Kidney (tissue), 14 donors: ENCODE data around the gene CLASP1. TPM values are rescaled to one million over a fixed set of nuclear protein-coding genes. Genes with fewer than 3 reads are reported as not detected.
A peak's percentile ranks its signal among the peaks of the same experiment; 100 is the strongest.
"Not testable (repeated sequence)": the region's sequence is repeated elsewhere in the genome, so short reads cannot be mapped to it uniquely, and the experiment has no call there.

Source experiments
- DNase-seq, 5 donors: peaks; one replicate each; pipeline ENCODE4 v3.0.0-alpha.2; 2013 to 2020
- FAIRE-seq: peaks from 2 replicates; lab custom pipeline; 2012; peaks lifted over from hg19 to GRCh38; lab: Jason Lieb, UNC
- H3K27ac ChIP-seq, 2 donors: one replicate each; pipeline ENCODE4 v1.7.0; 2013; ENCODE audit warnings: low read depth in 2 of 2, low read length in 2 of 2, inconsistent platforms in 1 of 2
- H3K27me3 ChIP-seq: one replicate; pipeline ENCODE4 v1.7.1; 2013; ENCODE audit warnings: low read length, inconsistent platforms; ENCODE audit not compliant: control insufficient read depth, insufficient read depth
- H3K36me3 ChIP-seq, 3 donors: one replicate each; pipeline versions ENCODE4 v1.7.0 to v1.7.1; 2013; ENCODE audit warnings: low read length in 3 of 3, control low read depth in 1 of 3, inconsistent platforms in 1 of 3; ENCODE audit not compliant: insufficient read depth in 3 of 3, control insufficient read depth in 2 of 3
- H3K4me1 ChIP-seq, 3 donors: one replicate each; pipeline versions ENCODE4 v1.7.0 to v1.7.1; 2013; ENCODE audit warnings: low read length in 3 of 3, inconsistent platforms in 1 of 3, low read depth in 1 of 3; ENCODE audit not compliant: control insufficient read depth in 2 of 3, insufficient read depth in 2 of 3
- H3K4me3 ChIP-seq, 3 donors: one replicate each; pipeline versions ENCODE4 v1.7.0 to v1.8.1; 2013; ENCODE audit warnings: low read length in 3 of 3, control low read depth in 1 of 3, inconsistent platforms in 1 of 3
- H3K9ac ChIP-seq, 3 donors: one replicate each; pipeline versions ENCODE4 v1.7.0 to v1.7.1; 2013; ENCODE audit warnings: low read length in 3 of 3, control low read depth in 1 of 3, inconsistent platforms in 1 of 3
- H3K9me3 ChIP-seq, 3 donors: one replicate each; pipeline versions ENCODE4 v1.7.0 to v1.7.1; 2013; ENCODE audit warnings: low read length in 3 of 3, control low read depth in 1 of 3, inconsistent platforms in 1 of 3; ENCODE audit not compliant: control insufficient read depth in 2 of 3, insufficient read depth in 1 of 3
- CTCF ChIP-seq: IDR thresholded peaks from 3 replicates; pipeline ENCODE4 v1.5.1; 2012; ENCODE audit warnings: mild to moderate bottlenecking, moderate library complexity, borderline replicate concordance; ENCODE audit not compliant: insufficient read depth; ENCODE audit errors: extremely low read depth
- intact Hi-C: fragments of 100-400 bp; cut with DNase I; formaldehyde crosslinking; loops from one replicate; pipeline ENCODE4 v1.11.1; 2022
- polyA plus RNA-seq: library from polyadenylated mRNA; stranded (reverse); fragments of 350-450 nt; fragmentation: Illumina TruSeq; extraction: RNeasy Lipid Tissue Mini Kit (QIAGEN cat#74804); gene quantifications from one replicate; pipeline ENCODE4 v1.2.3, GENCODE V29; 2014; ENCODE audit warnings: low read depth, low replicate concordance; ENCODE audit not compliant: insufficient read depth
- total RNA-seq: library from RNA; stranded (reverse); fragmentation: NEBNext Ultra II Directional; extraction: Animal tissue kit (Norgen Biotek cat#: 25700); gene quantifications from one replicate; pipeline ENCODE4 v1.2.1, GENCODE V29; 2021
- donor health status: control.
- donor health status: control.
- donor health status: control.
- donor health status: control.
- donor health status: control.
- donor health status: DM: yes; HTN: yes; CAD: no.
- donor health status: Normal renal cell carcinoma (clear cell type).

Gene CLASP1
- total and polyA plus RNA-seq, 2 donors from 2014 or later = 6.8 to 71.5 TPM

GRCh38 chr2:121659933-121660332, 10.7 kb upstream of the CLASP1 start:
- Histone ChIP-seq H3K27me3 (no peaks in the 10 kb centered on the region), H3K9me3 (no peaks in the 10 kb centered on the region), H3K9ac (no peak overlapping the region), H3K36me3 (no peaks in the 10 kb centered on the region), H3K4me1 (no peaks in the 10 kb centered on the region), H3K4me3 (no peak overlapping the region), H3K27ac (no peak overlapping the region)
- no peak for TF ChIP-seq CTCF
- DNase-seq = no peak
- intact Hi-C loops = no loop called here
- FAIRE-seq = no peak

GRCh38 chr2:121658393-121658792, 9.1 kb upstream of the CLASP1 start:
- H3K9me3 ChIP-seq, DNase-seq: not testable (repeated sequence)

DNA sequence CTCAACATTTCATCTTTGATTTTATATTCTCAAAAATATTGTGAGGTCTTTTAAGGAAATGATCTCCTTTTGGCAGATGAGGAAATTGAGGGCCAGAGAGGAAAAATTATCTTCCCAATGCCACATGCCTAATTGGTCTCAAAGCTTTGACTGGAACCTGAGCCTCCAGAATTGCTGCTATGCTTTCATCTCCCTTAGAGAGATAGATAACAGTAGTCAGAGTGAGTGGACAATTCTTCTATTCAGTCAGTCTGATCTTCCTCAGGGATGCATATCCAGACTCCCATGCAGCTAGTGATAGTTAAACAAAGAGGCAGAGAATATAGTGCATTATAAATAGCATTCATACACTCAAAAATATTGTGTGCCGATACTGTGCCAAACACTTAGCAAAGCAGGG, 3.8 kb upstream of the CLASP1 start:
- H3K9me3 ChIP-seq = no peaks in the 10 kb centered on the region
- DNase-seq (no peak), FAIRE-seq (no peak)
- no peak overlapping the region for H3K27ac ChIP-seq
- no peak overlapping the region for H3K4me3 ChIP-seq
- no peaks in the 10 kb centered on the region for H3K27me3 ChIP-seq
- H3K4me1 ChIP-seq = peaks cover 2 to 5% (median 4%) of the 10 kb centered on the region in 3 donors
- H3K36me3 ChIP-seq = no peaks in the 10 kb centered on the region
- no peak overlapping the region for H3K9ac ChIP-seq
- no peak for TF ChIP-seq CTCF
- intact Hi-C loops = no loop called here

More at GRCh38 chr2:121658393-121658792, 9.1 kb upstream of the CLASP1 start:
- H3K27me3 ChIP-seq, H3K4me3 ChIP-seq, H3K4me1 ChIP-seq, intact Hi-C loops, H3K36me3 ChIP-seq, FAIRE-seq, H3K9ac ChIP-seq, H3K27ac ChIP-seq: not testable (repeated sequence)

- H3K27ac ChIP-seq = peak overlapping the region; percentile 94 to 98
- H3K4me1 ChIP-seq = peaks cover 3 to 13% (median 7%) of the 10 kb centered on the region in 3 donors
- H3K9ac ChIP-seq = peak overlapping the region; percentile 55 to 99 (median 91)
- intact Hi-C loops = no loop called here
- no peak for TF ChIP-seq CTCF
- peak overlapping the region; percentile 71 to 98 (median 85) for H3K4me3 ChIP-seq
- H3K27me3 ChIP-seq = no peaks in the 10 kb centered on the region
- FAIRE-seq (no peak), DNase-seq (peak in 3 of 5 donors; percentile 16 to 54 (median 47))
- no peaks in the 10 kb centered on the region for H3K9me3 ChIP-seq
- H3K36me3 ChIP-seq = no peaks in the 10 kb centered on the region
Measured at GRCh38 chr2:121650315-121650930, 1.2 kb upstream of the CLASP1 start.
